Measurements from ENCODE around the gene GRIPAP1.

GRIPAP1 gene

DNA sequence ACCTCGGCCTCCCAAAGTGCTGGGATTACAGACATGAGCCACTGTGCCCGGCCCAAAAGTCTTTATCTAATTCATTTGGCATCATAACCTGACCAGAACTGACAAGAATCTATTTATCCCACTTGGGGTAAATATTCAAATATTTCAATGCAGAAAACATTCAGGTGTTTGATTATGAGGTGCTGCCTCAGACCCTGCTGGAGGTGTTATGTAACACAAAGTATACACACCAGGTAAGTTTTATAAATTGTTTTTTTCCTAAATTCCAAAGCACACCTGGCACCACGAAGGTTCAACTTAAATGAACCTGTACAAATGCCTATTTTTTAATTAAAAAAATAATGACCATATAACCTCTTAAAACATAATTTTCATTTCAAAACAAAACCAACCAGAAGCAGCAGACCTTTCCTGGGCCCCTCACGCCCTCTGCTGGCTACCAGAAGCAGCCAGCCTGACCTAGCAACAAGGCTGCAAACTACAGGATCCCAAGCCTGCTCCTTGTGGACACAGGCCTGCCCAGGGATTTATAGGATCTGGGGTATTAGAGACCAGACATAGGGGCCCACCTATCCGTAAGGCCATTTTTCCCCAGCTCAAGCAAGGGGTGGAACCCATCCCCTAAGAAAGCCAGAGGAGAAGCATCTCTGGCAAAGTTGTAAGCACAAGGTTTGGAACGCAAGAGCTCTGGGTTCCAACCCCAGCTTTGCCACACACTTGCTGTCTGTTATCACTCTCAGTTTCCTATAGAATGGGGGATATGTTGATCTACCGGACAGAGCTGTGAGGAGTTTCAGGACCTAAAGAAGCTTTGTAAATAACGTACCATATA, 56.3 kb downstream of the GRIPAP1 start:
- FAIRE-seq (peak; percentile 80), DNase-seq (ENCODE audit: insufficient read length, low spot score) (no peak)
- TF ChIP-seq POLR2AphosphoS5 (IDR thresholded peaks at IDR 0.05; ENCODE audit: low read depth, low read length) (no peak), POLR2A (IDR thresholded peaks at IDR 0.05; ENCODE audit: low read depth, low read length) (no peak), TAF1 (IDR thresholded peaks at IDR 0.05; ENCODE audit: low read depth, low read length) (no peak), PAX5 (IDR thresholded peaks at IDR 0.05; ENCODE audit: insufficient read depth, low read length, severe bottlenecking) (no peak), SPI1 (IDR thresholded peaks at IDR 0.05; ENCODE audit: low read depth, low read length) (no peak), POU2F2 (IDR thresholded peaks at IDR 0.05; ENCODE audit: low read depth, low read length) (no peak)

DNA sequence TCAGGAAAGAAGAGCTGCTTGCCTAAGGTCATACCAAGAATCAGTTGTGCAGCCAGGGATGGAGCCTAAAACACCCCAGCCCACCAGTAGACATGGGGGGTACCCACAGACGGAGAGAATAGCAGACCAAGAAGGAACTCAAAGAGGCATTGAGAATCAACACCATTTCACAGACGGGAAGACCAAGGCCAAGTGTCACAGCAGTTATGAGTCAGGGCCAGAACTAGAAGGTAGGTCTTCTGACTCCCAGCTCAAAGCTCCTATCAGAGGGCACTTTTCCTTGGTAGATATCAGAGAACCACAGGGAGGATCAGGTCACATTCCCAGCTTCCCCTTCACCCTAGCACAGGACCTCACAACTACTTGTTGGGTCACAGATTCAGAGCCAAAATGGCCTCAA, 59.2 kb downstream of the GRIPAP1 start:
- peak; percentile 88 for FAIRE-seq
- no peak for DNase-seq (ENCODE audit: insufficient read length, low spot score)
- TF ChIP-seq SPI1 (IDR thresholded peaks at IDR 0.05; ENCODE audit: low read depth, low read length) (no peak), POLR2AphosphoS5 (IDR thresholded peaks at IDR 0.05; ENCODE audit: low read depth, low read length) (no peak), POU2F2 (IDR thresholded peaks at IDR 0.05; ENCODE audit: low read depth, low read length) (no peak), TAF1 (IDR thresholded peaks at IDR 0.05; ENCODE audit: low read depth, low read length) (no peak), POLR2A (IDR thresholded peaks at IDR 0.05; ENCODE audit: low read depth, low read length) (no peak), PAX5 (IDR thresholded peaks at IDR 0.05; ENCODE audit: insufficient read depth, low read length, severe bottlenecking) (no peak)

DNA sequence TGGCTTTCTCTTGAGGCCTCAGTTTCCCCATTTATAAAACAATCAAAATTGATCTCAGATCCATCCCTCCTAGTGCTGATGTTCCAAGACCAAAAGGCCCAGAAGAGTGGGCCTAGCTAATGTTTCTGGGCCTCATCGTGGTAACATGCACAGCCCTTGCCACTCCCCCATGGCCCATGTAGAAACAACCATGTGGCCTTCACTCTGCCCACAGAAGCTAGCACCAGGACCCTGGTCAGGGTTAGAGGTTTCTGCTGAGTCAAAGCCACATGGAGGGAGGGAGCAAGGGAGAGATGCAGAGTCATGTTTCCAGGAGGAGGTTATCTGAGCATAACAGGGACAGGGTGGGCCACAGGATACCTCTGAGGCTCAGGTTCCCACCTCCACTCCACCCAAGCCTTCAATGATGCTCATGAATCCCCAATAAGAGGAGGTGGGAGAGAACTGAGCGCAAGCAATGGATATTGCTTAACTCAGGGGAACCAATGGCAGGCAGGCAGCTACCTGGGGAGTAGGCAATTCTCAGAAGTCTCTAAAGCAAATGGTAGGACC, 61.6 kb downstream of the GRIPAP1 start:
- FAIRE-seq: no peak
- TF ChIP-seq PAX5 (IDR thresholded peaks at IDR 0.05; ENCODE audit: insufficient read depth, low read length, severe bottlenecking) (no peak), POLR2AphosphoS5 (IDR thresholded peaks at IDR 0.05; ENCODE audit: low read depth, low read length) (no peak), SPI1 (IDR thresholded peaks at IDR 0.05; ENCODE audit: low read depth, low read length) (no peak), TAF1 (IDR thresholded peaks at IDR 0.05; ENCODE audit: low read depth, low read length) (no peak), POU2F2 (IDR thresholded peaks at IDR 0.05; ENCODE audit: low read depth, low read length) (no peak), POLR2A (IDR thresholded peaks at IDR 0.05; ENCODE audit: low read depth, low read length) (no peak)
- DNase-seq (ENCODE audit: insufficient read length, low spot score): no peak

DNA sequence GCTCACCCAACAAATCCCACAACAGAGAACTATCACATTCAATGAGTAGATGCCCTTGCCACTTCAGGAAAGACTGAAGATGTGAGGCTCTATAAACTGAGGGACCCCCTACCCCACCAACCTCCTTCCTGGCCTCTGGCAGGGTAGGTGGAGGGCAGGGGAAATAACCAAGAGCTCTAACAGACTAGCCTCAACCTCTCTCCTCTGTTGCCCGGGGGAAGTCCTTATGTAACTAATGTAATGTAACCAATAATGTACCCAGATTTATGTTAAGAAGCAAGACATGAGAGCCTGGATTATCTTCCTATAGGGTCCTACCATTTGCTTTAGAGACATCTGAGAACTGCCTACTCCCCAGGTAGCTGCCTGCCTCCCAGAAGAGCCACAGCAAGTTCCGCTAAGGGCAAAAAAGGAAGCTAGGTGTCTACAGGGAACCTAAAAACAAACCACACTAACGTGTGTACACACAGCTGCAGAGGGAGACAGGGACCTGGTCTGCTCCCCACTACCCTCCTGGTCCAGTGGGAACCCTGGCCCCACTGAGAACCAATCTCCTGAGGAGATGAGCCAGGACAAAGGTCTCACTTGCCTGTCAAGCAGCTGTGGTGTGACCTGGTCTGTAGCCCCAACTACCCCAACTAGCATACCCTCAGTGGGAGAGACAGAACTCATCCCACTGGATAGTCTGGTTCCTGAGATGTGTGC, 62.4 kb downstream of the GRIPAP1 start:
- FAIRE-seq (peak; percentile 96), DNase-seq (ENCODE audit: insufficient read length, low spot score) (no peak)
- no peak for TF ChIP-seq TAF1 (IDR thresholded peaks at IDR 0.05; ENCODE audit: low read depth, low read length)

DNA sequence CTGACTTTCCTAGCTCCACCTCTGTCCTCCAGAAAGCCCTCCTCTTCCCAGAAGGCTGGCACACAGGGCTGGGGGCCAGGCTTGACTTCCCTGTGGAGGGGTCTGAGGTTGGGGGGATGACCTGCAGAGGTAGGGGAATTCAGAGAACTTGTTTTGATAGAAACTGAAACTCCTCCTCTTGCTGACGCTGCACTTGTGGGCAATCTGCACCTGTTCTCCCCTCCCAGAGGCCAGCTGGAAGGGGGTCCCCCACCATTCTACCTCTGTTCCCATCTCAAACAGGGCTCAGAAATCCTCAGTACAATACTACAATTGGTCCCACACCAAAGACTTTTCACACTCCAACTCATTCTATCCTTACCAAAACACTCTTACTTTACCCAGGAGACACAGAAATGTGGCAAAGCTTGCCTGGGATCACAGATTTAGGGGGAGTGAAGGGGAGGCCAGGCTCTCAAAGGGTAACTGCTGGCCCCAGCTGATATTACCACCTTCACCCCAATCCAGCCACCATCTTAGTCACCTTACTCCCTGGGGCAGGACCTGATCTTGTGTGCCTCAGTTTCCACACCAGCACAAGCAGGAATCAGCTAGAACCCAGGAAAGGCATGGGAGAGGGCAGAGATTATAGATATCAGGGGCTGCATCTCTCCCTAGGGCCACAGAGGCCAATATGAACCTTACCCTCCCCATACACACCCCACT, 63.2 kb downstream of the GRIPAP1 start:
- TF ChIP-seq POLR2AphosphoS5 (IDR thresholded peaks at IDR 0.05; ENCODE audit: low read depth, low read length): no peak
- TF ChIP-seq SPI1 (IDR thresholded peaks at IDR 0.05; ENCODE audit: low read depth, low read length): no peak
- TF ChIP-seq POU2F2 (IDR thresholded peaks at IDR 0.05; ENCODE audit: low read depth, low read length): no peak
- TF ChIP-seq POLR2A (IDR thresholded peaks at IDR 0.05; ENCODE audit: low read depth, low read length): no peak
- no peak for TF ChIP-seq TAF1 (IDR thresholded peaks at IDR 0.05; ENCODE audit: low read depth, low read length)
- TF ChIP-seq PAX5 (IDR thresholded peaks at IDR 0.05; ENCODE audit: insufficient read depth, low read length, severe bottlenecking): no peak
- FAIRE-seq (no peak), DNase-seq (ENCODE audit: insufficient read length, low spot score) (no peak)

DNA sequence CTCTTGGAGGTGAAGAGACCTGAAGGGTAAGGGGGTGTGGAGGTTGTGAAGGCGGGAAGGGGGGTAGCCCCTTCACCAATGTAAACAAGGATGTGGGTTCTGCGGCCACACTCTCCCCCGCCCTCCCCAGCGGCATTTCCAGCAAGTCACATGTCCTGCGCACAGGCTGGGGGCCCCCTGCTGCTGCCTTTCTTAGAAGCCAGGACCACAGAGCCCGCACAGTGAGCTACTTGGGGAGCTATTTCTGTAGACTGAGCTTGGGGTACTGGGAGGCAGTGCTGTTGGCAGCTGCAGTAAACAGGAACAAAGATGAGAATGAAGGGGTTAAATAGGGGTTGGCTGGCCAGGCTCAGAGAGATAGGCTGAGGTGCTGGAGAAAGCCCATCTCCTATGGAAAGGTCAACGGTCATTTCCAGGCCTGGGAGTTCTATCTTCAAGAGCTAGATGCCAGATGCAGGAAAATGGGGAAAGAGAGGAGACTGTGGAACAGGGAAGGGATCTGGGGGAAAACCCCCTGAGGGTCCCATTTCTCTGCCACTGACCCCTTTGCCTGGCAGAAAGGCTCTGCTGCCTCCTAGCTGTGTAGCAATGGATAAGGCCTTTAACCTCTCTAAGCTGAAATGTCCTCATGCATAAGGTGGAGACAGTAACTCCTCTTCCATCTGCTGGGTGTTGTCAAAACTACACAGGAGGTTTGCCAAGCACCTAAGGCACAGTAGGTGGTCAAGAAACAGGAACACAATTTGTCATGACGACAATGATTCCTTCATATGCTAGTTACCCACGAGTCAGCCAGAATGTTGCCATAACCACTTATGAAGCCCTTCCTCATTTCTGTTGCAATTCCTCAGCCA, 64.8 kb downstream of the GRIPAP1 start:
- TF ChIP-seq SPI1 (IDR thresholded peaks at IDR 0.05; ENCODE audit: low read depth, low read length): peak; percentile 81
- peak; percentile 57 for TF ChIP-seq POLR2A (IDR thresholded peaks at IDR 0.05; ENCODE audit: low read depth, low read length)
- TF ChIP-seq POU2F2 (IDR thresholded peaks at IDR 0.05; ENCODE audit: low read depth, low read length): peak; percentile 66; the same call in 1 of the 2 replicates
- peak; percentile 18; the same call in 1 of the 2 replicates for TF ChIP-seq TAF1 (IDR thresholded peaks at IDR 0.05; ENCODE audit: low read depth, low read length)
- peak; percentile 7 for TF ChIP-seq PAX5 (IDR thresholded peaks at IDR 0.05; ENCODE audit: insufficient read depth, low read length, severe bottlenecking)
- TF ChIP-seq POLR2AphosphoS5 (IDR thresholded peaks at IDR 0.05; ENCODE audit: low read depth, low read length): no peak
- FAIRE-seq: peak; percentile 99

DNA sequence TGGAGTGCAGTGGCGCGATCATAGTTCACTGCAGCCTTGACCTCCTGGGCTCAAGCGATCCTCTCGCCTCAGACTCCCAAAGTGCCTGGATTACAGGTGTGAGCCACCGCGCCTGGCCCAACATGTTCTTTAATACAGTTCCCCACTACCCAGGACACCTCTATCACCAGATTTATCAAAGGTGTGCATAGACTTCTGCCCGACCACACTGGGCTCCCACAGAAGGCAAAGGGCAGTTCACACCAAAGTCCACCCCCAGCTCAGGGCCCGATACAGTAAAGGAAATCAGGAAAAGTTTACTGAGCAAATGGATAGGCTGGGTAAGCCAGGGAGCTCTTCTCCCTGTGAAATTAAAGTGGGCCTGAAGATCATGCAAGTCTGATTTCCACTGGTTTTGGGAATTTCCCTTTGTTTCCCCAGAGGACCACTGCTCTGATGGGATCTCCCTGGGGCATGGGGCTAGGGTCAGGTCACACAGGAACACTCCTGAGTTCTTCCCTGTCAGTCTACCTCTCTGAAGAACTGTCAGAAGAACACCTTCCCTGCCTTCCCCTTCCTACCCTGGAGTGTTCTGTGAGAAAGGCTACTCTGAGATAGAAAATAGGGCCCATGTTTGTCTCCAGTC, 65.5 kb downstream of the GRIPAP1 start:
- TF ChIP-seq POLR2A (IDR thresholded peaks at IDR 0.05; ENCODE audit: low read depth, low read length) (0 out of 2 replicates have a peak, but pooled peaks have one; percentile 12), SPI1 (IDR thresholded peaks at IDR 0.05; ENCODE audit: low read depth, low read length) (no peak)
- no peak for FAIRE-seq
- no peak for DNase-seq (ENCODE audit: insufficient read length, low spot score)

More for the DNA sequence above, 64.8 kb downstream of the GRIPAP1 start:
- DNase-seq (ENCODE audit: insufficient read length, low spot score): no peak

DNA sequence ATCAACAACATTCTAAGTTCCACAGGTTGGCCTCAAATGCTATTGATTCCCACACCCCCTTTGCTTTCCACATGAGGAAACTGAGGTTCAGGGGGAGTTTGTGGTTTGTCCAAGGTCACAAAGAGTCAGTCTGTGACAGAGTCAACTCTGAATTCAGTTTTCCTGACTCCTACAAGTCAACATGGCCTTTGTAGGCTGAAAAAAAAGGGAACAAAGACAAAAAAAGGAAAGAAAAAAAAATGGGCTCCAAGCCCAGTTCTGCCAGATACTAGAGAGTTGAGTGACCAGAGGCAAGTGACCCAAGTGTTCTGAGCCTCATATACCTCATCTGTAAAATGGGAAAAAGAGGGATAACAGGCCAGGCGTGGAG, 66.8 kb downstream of the GRIPAP1 start:
- no peak for DNase-seq (ENCODE audit: insufficient read length, low spot score)
- TF ChIP-seq TAF1 (IDR thresholded peaks at IDR 0.05; ENCODE audit: low read depth, low read length) (no peak), POLR2AphosphoS5 (IDR thresholded peaks at IDR 0.05; ENCODE audit: low read depth, low read length) (no peak), SPI1 (IDR thresholded peaks at IDR 0.05; ENCODE audit: low read depth, low read length) (no peak), POLR2A (IDR thresholded peaks at IDR 0.05; ENCODE audit: low read depth, low read length) (no peak)
- no peak for FAIRE-seq

Measured in GM12891 (cell line).